Measurements from ENCODE around the gene ZFYVE28. TPM values are rescaled to one million over a fixed set of nuclear protein-coding genes. Genes with fewer than 3 reads are reported as not detected.
"Not testable (repeated sequence)": the region's sequence is repeated elsewhere in the genome, so short reads cannot be mapped to it uniquely, and the experiment has no call there.

ZFYVE28 gene
- 1.5 and 3.1 TPM in 2 replicates for total RNA-seq (2014; rRNA removed; shearing (Covaris generic); ENCODE audit: low replicate concordance)

GRCh38 chr4:2417765-2418649, at the start of gene ZFYVE28:
Gene ZFYVE28, minus strand, starts transcription at chr4:2418645. Its CDS starts 322 bp downstream, at chr4:2418323.
- DNase-seq: no peak
- peaks cover 5% of the 10 kb centered on the region; the same call in 1 of the 2 replicates for H3K27me3 ChIP-seq
- H3K4me3 ChIP-seq: peak within 1 kb of the TSS; percentile 46
- H3K36me3 ChIP-seq: no peaks in the 10 kb centered on the region
- H3K9me3 ChIP-seq: no peaks in the 10 kb centered on the region

- H3K4me3 ChIP-seq, H3K27me3 ChIP-seq, DNase-seq, H3K9me3 ChIP-seq: not testable (repeated sequence)
- peaks cover 11% of the 10 kb centered on the region for H3K36me3 ChIP-seq
Observed at GRCh38 chr4:2465544-2465943, 47.1 kb upstream of the ZFYVE28 start.

GRCh38 chr4:2465032-2465431, 46.6 kb upstream of the ZFYVE28 start:
- peaks cover 5% of the 10 kb centered on the region; the same call in 1 of the 2 replicates for H3K36me3 ChIP-seq
- no peak for DNase-seq
- H3K9me3 ChIP-seq: no peaks in the 10 kb centered on the region
- H3K4me3 ChIP-seq: no peak overlapping the region
- no peaks in the 10 kb centered on the region for H3K27me3 ChIP-seq

- no peak for DNase-seq
- no peak overlapping the region; the same call in 1 of the 2 replicates for H3K4me3 ChIP-seq
- H3K27me3 ChIP-seq: no peaks in the 10 kb centered on the region
- no peaks in the 10 kb centered on the region for H3K9me3 ChIP-seq
- no peaks in the 10 kb centered on the region for H3K36me3 ChIP-seq
Observed at GRCh38 chr4:2462992-2463762, 44.7 kb upstream of the ZFYVE28 start.

- no peaks in the 10 kb centered on the region for H3K27me3 ChIP-seq
- no peaks in the 10 kb centered on the region for H3K36me3 ChIP-seq
- H3K9me3 ChIP-seq: no peaks in the 10 kb centered on the region
- H3K4me3 ChIP-seq: peak overlapping the region; percentile 13; the same call in 1 of the 2 replicates
- DNase-seq: peak; percentile 74
Observed at GRCh38 chr4:2462218-2462991, 44.0 kb upstream of the ZFYVE28 start.

DNA sequence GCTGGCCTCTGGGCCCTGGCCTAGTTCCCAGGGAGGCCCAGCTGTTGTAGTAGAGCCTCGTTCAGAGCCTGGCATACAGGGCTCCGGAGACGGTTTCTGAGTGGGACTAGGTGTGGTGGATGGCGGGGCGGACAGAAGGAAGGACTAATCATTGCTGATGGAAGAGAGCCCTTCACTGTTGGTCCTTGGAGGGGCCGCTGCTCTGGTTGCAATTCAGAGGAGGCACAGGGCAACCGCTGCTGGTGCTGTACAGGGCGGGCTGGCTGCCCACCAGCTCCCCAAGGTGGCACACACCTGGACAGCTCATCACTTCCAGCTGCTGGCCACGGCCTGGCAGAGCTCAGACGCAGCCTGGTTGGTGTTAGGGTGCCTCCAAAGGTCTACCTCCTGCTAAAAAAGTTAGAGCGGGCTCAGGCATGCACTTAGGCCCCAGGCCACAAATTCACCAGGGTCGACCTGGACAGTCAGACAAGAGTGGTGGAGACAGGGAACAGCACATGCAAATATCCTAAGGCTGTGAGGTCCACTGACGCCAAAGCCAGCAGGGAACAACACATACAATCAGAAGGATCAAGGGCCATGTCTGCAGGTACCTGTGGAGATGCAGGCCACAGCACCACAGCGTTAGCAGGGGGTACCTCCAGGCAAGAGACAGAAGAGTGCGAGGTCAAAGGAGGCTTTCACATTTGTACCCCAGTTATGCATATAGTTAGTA, 43.0 kb upstream of the ZFYVE28 start:
- Histone ChIP-seq H3K9me3 (no peaks in the 10 kb centered on the region), H3K4me3 (no peak overlapping the region), H3K27me3 (no peaks in the 10 kb centered on the region), H3K36me3 (no peaks in the 10 kb centered on the region)
- no peak for DNase-seq

- no peak for DNase-seq
- Histone ChIP-seq H3K36me3 (no peaks in the 10 kb centered on the region), H3K9me3 (no peaks in the 10 kb centered on the region), H3K4me3 (no peak overlapping the region), H3K27me3 (no peaks in the 10 kb centered on the region)
Observed at GRCh38 chr4:2459589-2460349, 41.3 kb upstream of the ZFYVE28 start.

- Histone ChIP-seq H3K36me3 (no peaks in the 10 kb centered on the region), H3K4me3 (no peak overlapping the region), H3K27me3 (no peaks in the 10 kb centered on the region), H3K9me3 (no peaks in the 10 kb centered on the region)
- no peak for DNase-seq
Observed at GRCh38 chr4:2458546-2459491, 40.4 kb upstream of the ZFYVE28 start.

DNA sequence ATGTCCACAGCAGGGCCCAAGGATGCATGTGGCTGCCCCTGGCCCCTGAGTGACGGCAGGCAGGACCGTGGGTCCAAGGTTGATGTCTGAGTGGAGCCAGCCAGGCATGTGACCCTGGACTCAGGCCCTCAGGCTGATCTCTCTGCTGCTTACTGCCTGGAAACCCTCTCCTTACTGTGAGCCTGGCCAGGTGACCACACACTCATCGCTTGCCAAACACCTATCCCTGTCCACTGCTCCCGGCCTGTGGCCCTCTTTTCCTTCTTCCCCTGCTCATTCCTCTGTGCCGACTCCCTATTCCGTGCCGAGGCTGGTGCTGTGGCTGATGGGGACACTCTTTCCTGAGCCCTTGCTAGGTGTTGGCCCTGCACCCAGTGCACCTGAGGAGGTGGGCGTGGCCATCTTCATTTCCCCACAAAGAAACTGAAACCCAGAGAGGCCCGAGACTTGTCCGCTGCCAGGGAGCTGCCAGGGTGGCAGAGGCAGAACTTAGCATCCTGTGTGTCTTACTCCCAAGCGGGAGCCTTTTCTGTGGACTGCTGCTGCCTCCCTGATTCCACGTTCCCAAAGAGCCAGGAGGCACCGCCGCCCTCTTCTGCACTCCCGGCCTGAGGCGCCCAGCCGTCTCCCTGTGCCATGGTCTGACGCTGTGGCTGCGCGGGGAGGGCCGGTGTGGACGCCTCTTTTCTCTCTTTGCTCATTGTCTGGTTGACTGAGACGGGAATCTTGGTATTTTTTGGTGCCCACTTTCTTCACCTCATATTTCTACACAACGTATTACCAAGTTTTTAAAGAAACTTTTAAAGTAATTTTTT, 39.2 kb upstream of the ZFYVE28 start:
- DNase-seq: no peak
- Histone ChIP-seq H3K4me3 (no peak overlapping the region), H3K27me3 (no peaks in the 10 kb centered on the region), H3K9me3 (no peaks in the 10 kb centered on the region), H3K36me3 (no peaks in the 10 kb centered on the region)

- no peaks in the 10 kb centered on the region for H3K27me3 ChIP-seq
- no peak overlapping the region for H3K4me3 ChIP-seq
- H3K36me3 ChIP-seq: no peaks in the 10 kb centered on the region
- no peak for DNase-seq
- no peaks in the 10 kb centered on the region for H3K9me3 ChIP-seq
Observed at GRCh38 chr4:2451821-2452785, 33.7 kb upstream of the ZFYVE28 start.

- no peak overlapping the region for H3K4me3 ChIP-seq
- DNase-seq: no peak
- no peaks in the 10 kb centered on the region for H3K27me3 ChIP-seq
- H3K36me3 ChIP-seq: no peaks in the 10 kb centered on the region
- H3K9me3 ChIP-seq: no peaks in the 10 kb centered on the region
Observed at GRCh38 chr4:2451036-2451520, 32.6 kb upstream of the ZFYVE28 start.

DNA sequence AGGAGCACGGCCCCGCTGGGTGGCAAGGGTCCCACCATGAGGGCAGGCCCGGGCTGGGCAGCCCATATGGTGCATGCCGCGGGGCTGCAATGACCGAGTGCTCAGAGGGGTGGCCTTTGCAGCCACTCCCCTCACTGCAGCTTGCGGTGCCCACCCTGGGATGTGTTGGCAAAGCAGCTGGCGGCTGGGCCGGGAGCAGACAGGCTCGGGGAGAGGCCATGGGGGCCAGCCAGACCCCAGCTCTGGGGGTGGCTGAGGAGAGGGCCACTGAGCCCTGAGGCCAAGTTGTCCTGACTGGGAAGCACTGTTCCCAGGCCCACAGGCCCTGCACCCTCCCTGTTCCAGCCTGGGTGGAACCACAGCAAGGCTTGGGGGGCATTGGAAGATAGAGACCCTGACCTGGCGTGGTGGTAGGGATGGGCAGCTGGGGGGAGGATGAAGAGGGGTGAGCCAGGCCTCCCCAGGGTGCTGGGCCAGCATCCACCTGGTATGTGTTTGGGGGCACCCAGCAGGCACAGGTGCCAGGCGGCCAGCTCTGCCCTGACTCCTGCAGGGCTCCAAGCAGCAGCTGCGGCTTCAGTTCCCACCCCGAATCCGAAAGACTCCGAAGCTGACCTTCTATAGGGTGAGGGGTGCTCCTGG, 32.1 kb upstream of the ZFYVE28 start:
- Histone ChIP-seq H3K27me3 (no peaks in the 10 kb centered on the region), H3K36me3 (no peaks in the 10 kb centered on the region), H3K4me3 (no peak overlapping the region), H3K9me3 (no peaks in the 10 kb centered on the region)
- no peak for DNase-seq
